Right atrium auricular region (tissue), 2 donors: ENCODE results near the gene EPOP. TPM values are rescaled to one million over a fixed set of nuclear protein-coding genes. Genes with fewer than 3 reads are reported as not detected.

ENCODE experiments used
- DNase-seq: peaks from one replicate; pipeline ENCODE4 v3.0.0-alpha.2; 2019; ENCODE audit warnings: low spot score
- H3K27ac ChIP-seq, 2 donors: fragments of 200-600 bp; sonication (generic); 1 replicate in 1 of 2; 2 replicates in 1 of 2; pipeline ENCODE4 v1.5.1; 2016 to 2019
- H3K27me3 ChIP-seq, 2 donors: fragments of 200-600 bp; sonication (generic); one replicate each; pipeline versions ENCODE4 v1.5.1 to v1.6.0; 2017 to 2019
- H3K36me3 ChIP-seq: fragments of 200-600 bp; sonication (generic); one replicate; pipeline ENCODE4 v1.5.1; 2016
- H3K4me1 ChIP-seq, 2 donors: fragments of 200-600 bp; sonication (generic); one replicate each; pipeline versions ENCODE4 v1.5.1 to v1.6.0; 2017 to 2019
- H3K4me3 ChIP-seq, 2 donors: fragments of 200-600 bp; sonication (generic); 1 replicate in 1 of 2; 2 replicates in 1 of 2; pipeline ENCODE4 v1.5.1; 2017 to 2019; ENCODE audit warnings: mild to moderate bottlenecking in 1 of 2, moderate library complexity in 1 of 2
- H3K9me3 ChIP-seq, 2 donors: fragments of 200-600 bp; sonication (generic); one replicate each; pipeline ENCODE4 v1.5.1; 2019
- CTCF ChIP-seq, 2 donors: fragments of 200-600 bp; sonication (generic); IDR thresholded peaks; one replicate each; pipeline ENCODE4 v1.5.1; 2019; ENCODE audit warnings: antibody characterized with exemption in 2 of 2
- total RNA-seq, 2 donors: library from RNA; depleted of rRNA; stranded (reverse); fragments of >200 nt; gene quantifications; one replicate each; pipeline ENCODE4 v1.1.0, GENCODE V29; 2016

EPOP gene
- total RNA-seq, 2 donors from 2014 or later = 0.70 to 3.1 TPM

DNA sequence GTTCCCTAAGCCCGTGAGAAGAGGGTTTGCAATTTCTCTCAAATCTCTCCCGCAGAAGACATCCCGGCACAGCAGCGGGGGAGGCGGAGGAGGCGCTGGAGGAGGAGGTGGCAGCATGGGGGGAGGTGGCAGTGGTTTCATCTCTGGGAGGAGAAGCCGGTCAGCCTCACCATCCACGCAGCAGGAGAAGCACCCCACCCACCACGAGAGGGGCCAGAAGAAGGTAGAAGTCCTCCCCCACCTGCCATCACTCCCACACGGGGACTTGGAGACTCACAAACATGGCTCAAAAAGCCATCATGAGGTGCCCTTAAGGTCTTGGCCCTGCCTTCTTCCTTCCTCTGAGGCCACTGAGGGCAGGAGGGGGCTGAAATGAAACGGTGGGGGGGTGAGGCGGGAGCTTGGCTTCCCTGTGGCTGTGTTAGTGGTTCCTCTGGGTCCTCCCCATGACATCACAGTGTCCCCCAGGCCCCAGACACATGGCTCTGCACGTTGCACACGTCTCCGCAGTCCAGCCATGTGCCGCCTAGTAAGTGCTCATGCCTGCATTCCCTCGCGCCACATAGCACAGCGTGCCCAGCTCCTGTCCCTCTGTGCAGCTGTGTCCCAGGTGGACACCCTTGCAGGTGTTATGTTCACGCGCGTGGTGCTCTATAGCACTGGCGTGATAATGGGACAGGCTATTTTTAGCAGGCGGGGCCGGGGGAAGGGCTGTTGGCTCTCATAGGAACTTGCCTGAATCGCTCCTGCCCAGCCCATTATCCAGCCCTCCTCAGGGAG is 37.2 kb upstream of the EPOP start:
- Histone ChIP-seq H3K36me3 (peaks cover 73% of the 10 kb centered on the region), H3K4me3 (no peak overlapping the region), H3K9me3 (no peaks in the 10 kb centered on the region), H3K27me3 (no peaks in the 10 kb centered on the region), H3K27ac (peak overlapping the region; percentile 54 to 86), H3K4me1 (peaks cover 0 to 48% of the 10 kb centered on the region in 2 donors)
- no peak for DNase-seq
- TF ChIP-seq CTCF (IDR thresholded peaks at IDR 0.05) = no peak

DNA sequence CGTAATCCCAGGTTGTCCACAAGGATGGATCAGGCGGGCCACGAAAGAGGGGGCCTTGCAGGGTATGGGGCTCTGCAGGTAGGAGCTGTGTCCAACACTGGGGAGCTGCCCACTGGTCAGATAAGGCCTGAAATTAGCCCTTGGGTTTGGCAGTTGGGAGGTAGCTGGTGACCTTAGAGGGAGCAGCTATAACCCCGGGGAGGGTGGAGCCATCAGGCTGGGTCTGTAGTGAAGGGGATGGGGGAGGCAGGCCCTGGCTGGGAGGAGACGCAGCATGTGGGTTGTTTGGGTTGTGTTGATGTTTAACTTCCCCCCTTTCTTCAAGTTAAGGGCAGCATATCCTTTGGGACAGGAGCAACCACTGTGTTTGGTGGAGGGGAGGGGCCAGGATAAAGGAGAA is 36.2 kb upstream of the EPOP start:
- TF ChIP-seq CTCF (IDR thresholded peaks at IDR 0.05) = no peak
- no peak overlapping the region for H3K4me3 ChIP-seq
- peak overlapping the region in 1 of 2 donors; percentile 86 for H3K27ac ChIP-seq
- peaks cover 63% of the 10 kb centered on the region for H3K36me3 ChIP-seq
- no peaks in the 10 kb centered on the region for H3K9me3 ChIP-seq
- no peaks in the 10 kb centered on the region for H3K27me3 ChIP-seq
- no peak for DNase-seq
- H3K4me1 ChIP-seq = peaks cover 0 to 57% of the 10 kb centered on the region in 2 donors

- no peak overlapping the region for H3K4me3 ChIP-seq
- H3K36me3 ChIP-seq = peaks cover 59% of the 10 kb centered on the region
- H3K27ac ChIP-seq = peak overlapping the region in 1 of 2 donors; percentile 86
- H3K4me1 ChIP-seq = peaks cover 0 to 57% of the 10 kb centered on the region in 2 donors
- H3K27me3 ChIP-seq = no peaks in the 10 kb centered on the region
- H3K9me3 ChIP-seq = no peaks in the 10 kb centered on the region
- TF ChIP-seq CTCF (IDR thresholded peaks at IDR 0.05) = no peak
- no peak for DNase-seq
These were observed 35.8 kb upstream of the EPOP start for GRCh38 chr17:38710604-38710962.

GRCh38 chr17:38709864-38710603 is 35.3 kb upstream of the EPOP start:
- no peak for TF ChIP-seq CTCF (IDR thresholded peaks at IDR 0.05)
- no peak for DNase-seq
- Histone ChIP-seq H3K9me3 (no peaks in the 10 kb centered on the region), H3K27ac (peak overlapping the region in 1 of 2 donors; percentile 86), H3K4me1 (peaks cover 0 to 57% of the 10 kb centered on the region in 2 donors), H3K4me3 (no peak overlapping the region), H3K36me3 (peaks cover 55% of the 10 kb centered on the region), H3K27me3 (no peaks in the 10 kb centered on the region)

DNA sequence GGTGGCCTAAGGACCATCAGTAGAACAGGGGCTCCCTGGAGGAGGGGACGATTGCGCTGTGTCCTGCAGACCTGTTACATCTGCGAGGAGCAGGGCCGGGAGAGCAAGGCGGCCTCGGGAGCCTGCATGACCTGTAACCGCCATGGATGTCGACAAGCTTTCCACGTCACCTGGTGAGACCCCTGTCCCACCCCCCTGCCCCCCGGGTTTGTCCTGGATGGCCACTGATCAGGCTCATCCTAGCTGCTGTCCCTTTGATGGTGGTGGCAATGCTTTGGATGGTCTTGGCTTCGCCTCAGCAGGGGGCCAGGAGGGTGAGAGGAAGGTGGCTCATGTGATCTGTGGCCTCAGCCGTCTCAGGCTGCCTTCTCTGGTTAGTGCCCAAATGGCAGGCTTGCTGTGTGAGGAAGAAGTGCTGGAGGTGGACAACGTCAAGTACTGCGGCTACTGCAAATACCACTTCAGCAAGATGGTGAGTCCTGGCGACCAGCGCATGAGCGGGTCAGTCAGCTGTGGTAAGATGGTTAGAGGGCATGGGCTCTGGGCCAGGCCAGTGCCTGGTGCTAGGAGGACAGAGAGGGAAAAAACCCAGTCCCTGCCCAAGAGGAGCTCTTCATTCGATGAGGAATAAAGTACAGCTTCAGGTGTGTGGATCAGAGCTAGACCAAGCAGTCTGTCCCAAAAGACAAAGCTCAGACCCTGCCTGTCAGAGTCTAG is 34.5 kb upstream of the EPOP start:
- H3K4me3 ChIP-seq = no peak overlapping the region
- H3K27me3 ChIP-seq = no peaks in the 10 kb centered on the region
- peak overlapping the region in 1 of 2 donors; percentile 86 for H3K27ac ChIP-seq
- peaks cover 53% of the 10 kb centered on the region for H3K36me3 ChIP-seq
- no peak for TF ChIP-seq CTCF (IDR thresholded peaks at IDR 0.05)
- no peaks in the 10 kb centered on the region for H3K9me3 ChIP-seq
- H3K4me1 ChIP-seq = peaks cover 0 to 57% of the 10 kb centered on the region in 2 donors
- DNase-seq = no peak
